Mucosa of descending colon (tissue), 3 donors: Measurements from ENCODE around the gene C1QTNF4. TPM values are rescaled to one million over a fixed set of nuclear protein-coding genes. Genes with fewer than 3 reads are reported as not detected.

Experiments
- ATAC-seq: fragments of 200-7000 bp; cut with Tn5 transposase; one replicate; pipeline ENCODE4 v1.9.1; 2020; ENCODE audit warnings: mild to moderate bottlenecking, moderate library complexity
- DNase-seq, 3 donors: peaks; one replicate each; pipeline ENCODE4 v3.0.0-alpha.2; 2020
- H3K36me3 ChIP-seq: fragments of 200-600 bp; one replicate; pipeline ENCODE4 v1.8.0; 2021; ENCODE audit warnings: low read depth, mild to moderate bottlenecking
- H3K4me1 ChIP-seq: fragments of 200-600 bp; one replicate; pipeline ENCODE4 v1.8.0; 2021; ENCODE audit warnings: low read depth, mild to moderate bottlenecking
- H3K4me3 ChIP-seq: fragments of 200-600 bp; one replicate; pipeline ENCODE4 v1.8.0; 2021; ENCODE audit warnings: mild to moderate bottlenecking
- H3K9me3 ChIP-seq: fragments of 200-600 bp; one replicate; pipeline ENCODE4 v1.8.0; 2021; ENCODE audit warnings: mild to moderate bottlenecking
- CTCF ChIP-seq: fragments of 200-600 bp; IDR thresholded peaks from one replicate; pipeline ENCODE4 v1.8.0; 2022; ENCODE audit warnings: antibody characterized with exemption, mild to moderate bottlenecking
- intact Hi-C, 2 donors: fragments of 100-400 bp; cut with DNase I in 1 of 2; cut with micrococcal nuclease in 1 of 2; formaldehyde crosslinking; loops; one replicate each; pipeline versions ENCODE4 v1.11.0 to v1.11.1; 2022; cut with DNase I, micrococcal nuclease
- total RNA-seq, 3 donors: library from RNA; stranded (reverse); fragmentation: NEBNext Ultra II Directional in 2 of 3; extraction: Animal tissue kit (Norgen Biotek cat#: 25700) in 2 of 3; gene quantifications; one replicate each; pipeline versions ENCODE4 v1.2.1 to v1.2.4, GENCODE V29; 2021 to 2023
- donor health status: DM: no; HTN: no; CAD: no; lungs with moderate emphysema.
- donor health status: DM: no; HTN: no; CAD: no.
- donor health status: DM: no; HTN: yes; CAD: no.

The C1QTNF4 gene
- total RNA-seq, 3 donors from 2014 or later = 0.17 to 3.5 (median 0.34) TPM

GRCh38 chr11:47541070-47541469, 53.1 kb downstream of the C1QTNF4 start:
- Histone ChIP-seq H3K9me3 (no peaks in the 10 kb centered on the region), H3K4me1 (peaks cover 28% of the 10 kb centered on the region), H3K36me3 (no peaks in the 10 kb centered on the region), H3K4me3 (no peak overlapping the region)
- DNase-seq = no peak
- TF ChIP-seq CTCF = no peak
- intact Hi-C loops = no loop called here
- ATAC-seq = no peak

DNA sequence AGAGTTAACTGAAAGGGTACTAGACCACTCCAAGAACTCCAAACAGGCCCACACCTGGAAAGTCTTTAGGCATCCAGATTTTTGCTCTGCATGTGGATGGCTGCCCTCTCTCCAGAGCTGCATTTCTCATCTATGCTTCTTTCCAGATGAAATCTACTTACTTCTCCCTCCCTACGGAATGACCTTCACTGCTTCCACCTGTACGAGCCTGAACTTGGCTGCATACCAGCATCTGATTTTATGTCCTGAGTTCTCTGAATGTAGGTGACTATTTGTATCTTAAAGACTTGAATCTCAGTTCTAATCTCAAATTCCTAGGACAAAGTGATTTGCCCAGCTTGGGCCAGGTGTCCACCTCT, 54.6 kb downstream of the C1QTNF4 start:
- ATAC-seq (peak; percentile 44), DNase-seq (peak in 1 of 3 donors; percentile 23)
- intact Hi-C loops = no loop called here
- no peaks in the 10 kb centered on the region for H3K9me3 ChIP-seq
- H3K36me3 ChIP-seq = no peaks in the 10 kb centered on the region
- TF ChIP-seq CTCF = no peak
- H3K4me1 ChIP-seq = peaks cover 28% of the 10 kb centered on the region
- H3K4me3 ChIP-seq = no peak overlapping the region

Other genes starting within 250 kb of the C1QTNF4 start
- gene MYBPC3, start 241.7 kb downstream of the C1QTNF4 start, total RNA-seq = 1 to 10 TPM in 1 of 3 donors, under 1 TPM in 2; 0.06 to 1.1 (median 0.09) TPM
- gene SPI1, start 215.9 kb downstream of the C1QTNF4 start, total RNA-seq = 10 to 100 TPM in 2 of 3 donors, 1 to 10 TPM in 1; 4.9 to 21.0 (median 20.6) TPM
- 10 to 100 TPM; 14.4 to 30.9 (median 21.4) TPM for gene SLC39A13, start 185.8 kb downstream of the C1QTNF4 start, total RNA-seq
- 100 to 1,000 TPM in 1 of 3 donors, 10 to 100 TPM in 2; 70.7 to 115 (median 91.0) TPM for gene PSMC3, start 168.0 kb downstream of the C1QTNF4 start, total RNA-seq
- under 1 TPM; 0.41 to 0.96 (median 0.95) TPM for gene RAPSN, start 145.3 kb downstream of the C1QTNF4 start, total RNA-seq
- gene CELF1, start 41.3 kb downstream of the C1QTNF4 start, total RNA-seq = 100 to 1,000 TPM in 1 of 3 donors, 10 to 100 TPM in 2; 83.7 to 132 (median 94.1) TPM
- 10 to 100 TPM; 20.8 to 36.1 (median 27.1) TPM for gene PTPMT1, start 28.8 kb downstream of the C1QTNF4 start, total RNA-seq
- gene KBTBD4, start 15.4 kb downstream of the C1QTNF4 start, total RNA-seq = 10 to 100 TPM; 14.1 to 18.2 (median 16.0) TPM
- 100 to 1,000 TPM; 150 to 205 (median 197) TPM for gene NDUFS3, start 15.3 kb downstream of the C1QTNF4 start, total RNA-seq
- under 1 TPM in 2 of 3 donors, not detected in 1; 0.36 to 0.51 TPM for gene FAM180B, start 7.7 kb downstream of the C1QTNF4 start, total RNA-seq
- gene MTCH2, start 48.1 kb upstream of the C1QTNF4 start, total RNA-seq = 100 to 1,000 TPM in 2 of 3 donors, 10 to 100 TPM in 1; 89.7 to 137 (median 126) TPM
- 1 to 10 TPM; 1.6 to 7.4 (median 3.1) TPM for gene AGBL2, start 121.0 kb upstream of the C1QTNF4 start, total RNA-seq
- gene FNBP4, start 172.9 kb upstream of the C1QTNF4 start, total RNA-seq = 10 to 100 TPM; 68.4 to 94.8 (median 74.0) TPM